WTC11 (cell line): ENCODE data around the gene AGTR1.

Experiments
- ATF1 ChIP-seq: sonication (generic); formaldehyde crosslinking; IDR thresholded peaks from 2 replicates; pipeline ENCODE4 v1.8.1; 2023; ENCODE audit warnings: mild to moderate bottlenecking, moderate library complexity, missing genetic modification reagents
- CREM ChIP-seq: sonication (generic); formaldehyde crosslinking; IDR thresholded peaks from 2 replicates; pipeline ENCODE4 v1.8.1; 2022; ENCODE audit warnings: mild to moderate bottlenecking, missing genetic modification reagents, moderate library complexity
- ETV6 ChIP-seq: sonication (generic); formaldehyde crosslinking; IDR thresholded peaks from 2 replicates; pipeline ENCODE4 v1.8.1; 2022; ENCODE audit warnings: mild to moderate bottlenecking, missing genetic modification reagents
- GABPB1 ChIP-seq: sonication (generic); formaldehyde crosslinking; IDR thresholded peaks from 2 replicates; pipeline ENCODE4 v1.8.1; 2023; ENCODE audit warnings: mild to moderate bottlenecking, missing genetic modification reagents
- JUN ChIP-seq: sonication (generic); formaldehyde crosslinking; IDR thresholded peaks from 2 replicates; pipeline ENCODE4 v1.8.0; 2023; ENCODE audit warnings: mild to moderate bottlenecking, missing genetic modification reagents
- NR2C2 ChIP-seq: sonication (generic); formaldehyde crosslinking; IDR thresholded peaks from 2 replicates; pipeline ENCODE4 v1.8.0; 2022; ENCODE audit warnings: mild to moderate bottlenecking, missing genetic modification reagents
- SP1 ChIP-seq: sonication (generic); formaldehyde crosslinking; conservative IDR thresholded peaks from 2 replicates; pipeline ENCODE4 v1.8.1; 2022; ENCODE audit warnings: missing genetic modification reagents
- ZNF317 ChIP-seq: sonication (generic); formaldehyde crosslinking; IDR thresholded peaks from 2 replicates; pipeline ENCODE4 v1.8.1; 2023; ENCODE audit warnings: low read depth, mild to moderate bottlenecking, moderate library complexity, missing genetic modification reagents, borderline replicate concordance
- TF ChIP-seq, protein P1 (sequence below): fragments of 200-600 bp; IDR thresholded peaks from 2 replicates; pipeline ENCODE4 v1.8.0; 2022; ENCODE audit warnings: antibody characterized with exemption
- TF ChIP-seq, protein P2 (sequence below): sonication (generic); formaldehyde crosslinking; conservative IDR thresholded peaks from 2 replicates; pipeline ENCODE4 v1.8.1; 2022; ENCODE audit warnings: mild to moderate bottlenecking, missing genetic modification reagents
- TF ChIP-seq, protein P3 (sequence below): sonication (generic); formaldehyde crosslinking; IDR thresholded peaks from 2 replicates; pipeline ENCODE4 v1.8.1; 2023; ENCODE audit warnings: mild to moderate bottlenecking, missing genetic modification reagents
- TF ChIP-seq, protein P4 (sequence below): sonication (generic); formaldehyde crosslinking; IDR thresholded peaks from 2 replicates; pipeline ENCODE4 v1.8.0; 2023; ENCODE audit warnings: mild to moderate bottlenecking, missing genetic modification reagents
- TF ChIP-seq, protein P5 (sequence below): sonication (generic); formaldehyde crosslinking; IDR thresholded peaks from 2 replicates; pipeline ENCODE4 v1.8.0; 2022; ENCODE audit warnings: mild to moderate bottlenecking, missing genetic modification reagents
- TF ChIP-seq, protein P6 (sequence below): sonication (generic); formaldehyde crosslinking; IDR thresholded peaks from 2 replicates; pipeline ENCODE4 v1.8.1; 2022; ENCODE audit warnings: low read depth, missing genetic modification reagents, borderline replicate concordance

DNA sequence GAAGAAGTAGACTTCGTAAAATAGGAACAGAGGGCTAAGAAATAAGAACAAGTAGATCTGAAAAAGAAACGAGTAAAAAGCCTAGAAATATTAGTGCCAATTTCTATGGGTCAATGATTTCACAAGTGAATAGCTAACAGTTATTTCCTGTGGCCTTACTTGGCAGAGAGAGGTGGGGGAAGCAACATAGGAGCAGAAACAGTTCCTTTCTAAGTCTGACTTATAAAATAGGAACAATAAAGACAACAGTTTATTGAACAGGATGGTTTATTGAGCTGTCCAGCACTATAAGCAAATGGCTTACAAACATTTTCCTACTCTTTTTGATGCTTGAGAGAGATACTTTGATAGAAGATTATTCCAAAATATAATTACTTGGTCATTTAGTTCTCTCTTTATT, 37.9 kb downstream of the AGTR1 start:
- TF ChIP-seq, protein P1, sequence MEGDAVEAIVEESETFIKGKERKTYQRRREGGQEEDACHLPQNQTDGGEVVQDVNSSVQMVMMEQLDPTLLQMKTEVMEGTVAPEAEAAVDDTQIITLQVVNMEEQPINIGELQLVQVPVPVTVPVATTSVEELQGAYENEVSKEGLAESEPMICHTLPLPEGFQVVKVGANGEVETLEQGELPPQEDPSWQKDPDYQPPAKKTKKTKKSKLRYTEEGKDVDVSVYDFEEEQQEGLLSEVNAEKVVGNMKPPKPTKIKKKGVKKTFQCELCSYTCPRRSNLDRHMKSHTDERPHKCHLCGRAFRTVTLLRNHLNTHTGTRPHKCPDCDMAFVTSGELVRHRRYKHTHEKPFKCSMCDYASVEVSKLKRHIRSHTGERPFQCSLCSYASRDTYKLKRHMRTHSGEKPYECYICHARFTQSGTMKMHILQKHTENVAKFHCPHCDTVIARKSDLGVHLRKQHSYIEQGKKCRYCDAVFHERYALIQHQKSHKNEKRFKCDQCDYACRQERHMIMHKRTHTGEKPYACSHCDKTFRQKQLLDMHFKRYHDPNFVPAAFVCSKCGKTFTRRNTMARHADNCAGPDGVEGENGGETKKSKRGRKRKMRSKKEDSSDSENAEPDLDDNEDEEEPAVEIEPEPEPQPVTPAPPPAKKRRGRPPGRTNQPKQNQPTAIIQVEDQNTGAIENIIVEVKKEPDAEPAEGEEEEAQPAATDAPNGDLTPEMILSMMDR = no peak
- TF ChIP-seq CREM (no peak), ZNF317 (CRISPR knock-in tag) (no peak), ATF1 (CRISPR knock-in tag) (no peak), SP1 (CRISPR knock-in tag) (no peak), GABPB1 (no peak), NR2C2 (CRISPR knock-in tag) (no peak), ETV6 (no peak), JUN (CRISPR knock-in tag) (no peak)
- TF ChIP-seq, protein P2, sequence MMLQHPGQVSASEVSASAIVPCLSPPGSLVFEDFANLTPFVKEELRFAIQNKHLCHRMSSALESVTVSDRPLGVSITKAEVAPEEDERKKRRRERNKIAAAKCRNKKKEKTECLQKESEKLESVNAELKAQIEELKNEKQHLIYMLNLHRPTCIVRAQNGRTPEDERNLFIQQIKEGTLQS (CRISPR knock-in tag) = no peak
- TF ChIP-seq, protein P3, sequence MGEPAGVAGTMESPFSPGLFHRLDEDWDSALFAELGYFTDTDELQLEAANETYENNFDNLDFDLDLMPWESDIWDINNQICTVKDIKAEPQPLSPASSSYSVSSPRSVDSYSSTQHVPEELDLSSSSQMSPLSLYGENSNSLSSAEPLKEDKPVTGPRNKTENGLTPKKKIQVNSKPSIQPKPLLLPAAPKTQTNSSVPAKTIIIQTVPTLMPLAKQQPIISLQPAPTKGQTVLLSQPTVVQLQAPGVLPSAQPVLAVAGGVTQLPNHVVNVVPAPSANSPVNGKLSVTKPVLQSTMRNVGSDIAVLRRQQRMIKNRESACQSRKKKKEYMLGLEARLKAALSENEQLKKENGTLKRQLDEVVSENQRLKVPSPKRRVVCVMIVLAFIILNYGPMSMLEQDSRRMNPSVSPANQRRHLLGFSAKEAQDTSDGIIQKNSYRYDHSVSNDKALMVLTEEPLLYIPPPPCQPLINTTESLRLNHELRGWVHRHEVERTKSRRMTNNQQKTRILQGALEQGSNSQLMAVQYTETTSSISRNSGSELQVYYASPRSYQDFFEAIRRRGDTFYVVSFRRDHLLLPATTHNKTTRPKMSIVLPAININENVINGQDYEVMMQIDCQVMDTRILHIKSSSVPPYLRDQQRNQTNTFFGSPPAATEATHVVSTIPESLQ = no peak
- TF ChIP-seq, protein P4, sequence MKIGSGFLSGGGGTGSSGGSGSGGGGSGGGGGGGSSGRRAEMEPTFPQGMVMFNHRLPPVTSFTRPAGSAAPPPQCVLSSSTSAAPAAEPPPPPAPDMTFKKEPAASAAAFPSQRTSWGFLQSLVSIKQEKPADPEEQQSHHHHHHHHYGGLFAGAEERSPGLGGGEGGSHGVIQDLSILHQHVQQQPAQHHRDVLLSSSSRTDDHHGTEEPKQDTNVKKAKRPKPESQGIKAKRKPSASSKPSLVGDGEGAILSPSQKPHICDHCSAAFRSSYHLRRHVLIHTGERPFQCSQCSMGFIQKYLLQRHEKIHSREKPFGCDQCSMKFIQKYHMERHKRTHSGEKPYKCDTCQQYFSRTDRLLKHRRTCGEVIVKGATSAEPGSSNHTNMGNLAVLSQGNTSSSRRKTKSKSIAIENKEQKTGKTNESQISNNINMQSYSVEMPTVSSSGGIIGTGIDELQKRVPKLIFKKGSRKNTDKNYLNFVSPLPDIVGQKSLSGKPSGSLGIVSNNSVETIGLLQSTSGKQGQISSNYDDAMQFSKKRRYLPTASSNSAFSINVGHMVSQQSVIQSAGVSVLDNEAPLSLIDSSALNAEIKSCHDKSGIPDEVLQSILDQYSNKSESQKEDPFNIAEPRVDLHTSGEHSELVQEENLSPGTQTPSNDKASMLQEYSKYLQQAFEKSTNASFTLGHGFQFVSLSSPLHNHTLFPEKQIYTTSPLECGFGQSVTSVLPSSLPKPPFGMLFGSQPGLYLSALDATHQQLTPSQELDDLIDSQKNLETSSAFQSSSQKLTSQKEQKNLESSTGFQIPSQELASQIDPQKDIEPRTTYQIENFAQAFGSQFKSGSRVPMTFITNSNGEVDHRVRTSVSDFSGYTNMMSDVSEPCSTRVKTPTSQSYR (CRISPR knock-in tag) = no peak
- TF ChIP-seq, protein P5, sequence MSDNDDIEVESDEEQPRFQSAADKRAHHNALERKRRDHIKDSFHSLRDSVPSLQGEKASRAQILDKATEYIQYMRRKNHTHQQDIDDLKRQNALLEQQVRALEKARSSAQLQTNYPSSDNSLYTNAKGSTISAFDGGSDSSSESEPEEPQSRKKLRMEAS = no peak
- TF ChIP-seq, protein P6, sequence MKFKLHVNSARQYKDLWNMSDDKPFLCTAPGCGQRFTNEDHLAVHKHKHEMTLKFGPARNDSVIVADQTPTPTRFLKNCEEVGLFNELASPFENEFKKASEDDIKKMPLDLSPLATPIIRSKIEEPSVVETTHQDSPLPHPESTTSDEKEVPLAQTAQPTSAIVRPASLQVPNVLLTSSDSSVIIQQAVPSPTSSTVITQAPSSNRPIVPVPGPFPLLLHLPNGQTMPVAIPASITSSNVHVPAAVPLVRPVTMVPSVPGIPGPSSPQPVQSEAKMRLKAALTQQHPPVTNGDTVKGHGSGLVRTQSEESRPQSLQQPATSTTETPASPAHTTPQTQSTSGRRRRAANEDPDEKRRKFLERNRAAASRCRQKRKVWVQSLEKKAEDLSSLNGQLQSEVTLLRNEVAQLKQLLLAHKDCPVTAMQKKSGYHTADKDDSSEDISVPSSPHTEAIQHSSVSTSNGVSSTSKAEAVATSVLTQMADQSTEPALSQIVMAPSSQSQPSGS (CRISPR knock-in tag) = no peak
